GM21390 (cell line): ENCODE measurements around the gene CDIPT.
"Not testable (repeated sequence)": the region's sequence is repeated elsewhere in the genome, so short reads cannot be mapped to it uniquely, and the experiment has no call there.

ENCODE experiments used
- ATAC-seq: cut with Tn5 transposase; IDR thresholded peaks from one replicate; pipeline ENCODE4 v1.9.1; 2021; ENCODE audit not compliant: unreplicated experiment

CDIPT gene

GRCh38 chr16:29862884-29863668 is at the start of gene CDIPT:
TSS of gene CDIPT (minus strand) at chr16:29863226. CDS start at chr16:29862857, 369 bp downstream.
- ATAC-seq: peak; percentile 88

DNA sequence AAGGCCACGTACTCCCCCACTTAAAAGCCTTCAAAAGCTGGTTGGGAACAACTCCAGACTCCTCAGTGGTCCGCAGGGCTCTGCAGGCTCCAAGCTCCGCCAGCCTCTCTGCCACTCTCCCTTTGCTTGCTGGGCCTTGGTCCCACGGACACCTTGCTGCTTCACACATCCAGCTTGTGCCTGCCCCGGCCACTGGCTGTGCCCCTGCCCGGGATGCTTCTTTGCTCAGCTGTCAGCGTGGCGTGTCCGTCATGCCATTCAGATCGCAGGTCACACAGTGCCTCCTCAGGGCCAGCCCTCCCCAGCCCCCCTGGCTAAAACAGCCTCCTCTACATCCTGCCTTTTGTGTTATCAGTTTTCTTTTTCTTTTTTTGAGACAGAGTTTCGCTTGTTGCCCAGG is 49.1 kb upstream of the CDIPT start:
- ATAC-seq: no peak

GRCh38 chr16:29911676-29912010 is 48.6 kb upstream of the CDIPT start:
- no peak for ATAC-seq

- no peak for ATAC-seq
Measured at GRCh38 chr16:29910819-29911675, 48.0 kb upstream of the CDIPT start.

GRCh38 chr16:29909851-29910250 is 46.8 kb upstream of the CDIPT start:
- not testable (repeated sequence) for ATAC-seq

GRCh38 chr16:29909391-29909790 is 46.4 kb upstream of the CDIPT start:
- ATAC-seq: no peak

GRCh38 chr16:29908719-29909220 is 45.7 kb upstream of the CDIPT start:
- no peak for ATAC-seq

DNA sequence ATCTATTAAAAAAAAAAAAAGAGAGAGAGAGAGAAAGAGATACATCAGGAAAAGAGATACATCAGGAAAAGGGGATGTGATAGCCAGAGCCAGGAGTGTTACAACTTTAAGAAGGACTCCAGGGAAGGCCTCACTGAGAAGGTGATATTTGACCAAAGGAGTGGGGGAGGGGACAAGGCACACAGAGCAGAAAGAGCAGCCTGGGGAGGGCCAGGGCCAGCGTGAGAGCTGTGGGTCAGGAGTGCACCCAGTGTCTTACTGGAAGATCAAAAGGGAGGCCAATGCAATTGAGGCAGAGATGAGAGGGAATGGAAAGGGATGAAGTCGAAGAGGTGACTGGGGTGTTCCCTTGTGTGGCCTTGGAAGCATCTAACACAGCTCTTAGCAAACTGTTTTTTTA is 44.9 kb upstream of the CDIPT start:
- no peak for ATAC-seq

- no peak for ATAC-seq
Measured at GRCh38 chr16:29906520-29907244, 43.7 kb upstream of the CDIPT start.

DNA sequence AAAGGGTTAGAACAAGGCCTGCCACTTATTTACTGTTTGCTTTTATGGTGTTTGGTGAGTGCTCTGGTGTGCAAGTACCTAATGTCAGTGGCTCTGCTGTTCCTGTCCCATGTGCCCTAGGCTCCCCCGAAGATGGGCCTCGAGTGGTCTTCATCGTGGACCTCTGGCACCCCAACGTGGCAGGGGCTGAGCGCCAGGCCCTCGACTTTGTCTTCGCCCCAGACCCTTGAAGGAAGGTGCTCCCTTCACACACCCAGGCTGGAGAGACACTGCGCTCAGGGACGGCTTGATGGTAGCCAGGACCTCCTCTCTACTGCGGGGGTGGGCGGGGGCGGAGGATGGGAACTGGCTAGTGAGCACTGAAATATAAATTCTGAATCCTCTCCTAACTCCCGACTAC is 42.6 kb upstream of the CDIPT start:
- no peak for ATAC-seq

- ATAC-seq: no peak
Measured at GRCh38 chr16:29904947-29905346, 41.9 kb upstream of the CDIPT start.

- no peak for ATAC-seq
Measured at GRCh38 chr16:29903590-29903989, 40.6 kb upstream of the CDIPT start.

GRCh38 chr16:29901607-29901945 is 38.5 kb upstream of the CDIPT start:
- ATAC-seq: no peak

- no peak for ATAC-seq
Measured at GRCh38 chr16:29900888-29901606, 38.0 kb upstream of the CDIPT start.

- peak; percentile 60 for ATAC-seq
Measured at GRCh38 chr16:29900102-29900887, 37.3 kb upstream of the CDIPT start, which contains the start of gene ASPHD1. TSS of gene ASPHD1 (plus strand) at chr16:29900488. CDS start at chr16:29900972, 484 bp downstream.

GRCh38 chr16:29899516-29900101 is 36.6 kb upstream of the CDIPT start, which contains the start of gene SEZ6L2:
TSS of gene SEZ6L2 (minus strand) at chr16:29899550. CDS start at chr16:29899019, 531 bp downstream.
- ATAC-seq: no peak

DNA sequence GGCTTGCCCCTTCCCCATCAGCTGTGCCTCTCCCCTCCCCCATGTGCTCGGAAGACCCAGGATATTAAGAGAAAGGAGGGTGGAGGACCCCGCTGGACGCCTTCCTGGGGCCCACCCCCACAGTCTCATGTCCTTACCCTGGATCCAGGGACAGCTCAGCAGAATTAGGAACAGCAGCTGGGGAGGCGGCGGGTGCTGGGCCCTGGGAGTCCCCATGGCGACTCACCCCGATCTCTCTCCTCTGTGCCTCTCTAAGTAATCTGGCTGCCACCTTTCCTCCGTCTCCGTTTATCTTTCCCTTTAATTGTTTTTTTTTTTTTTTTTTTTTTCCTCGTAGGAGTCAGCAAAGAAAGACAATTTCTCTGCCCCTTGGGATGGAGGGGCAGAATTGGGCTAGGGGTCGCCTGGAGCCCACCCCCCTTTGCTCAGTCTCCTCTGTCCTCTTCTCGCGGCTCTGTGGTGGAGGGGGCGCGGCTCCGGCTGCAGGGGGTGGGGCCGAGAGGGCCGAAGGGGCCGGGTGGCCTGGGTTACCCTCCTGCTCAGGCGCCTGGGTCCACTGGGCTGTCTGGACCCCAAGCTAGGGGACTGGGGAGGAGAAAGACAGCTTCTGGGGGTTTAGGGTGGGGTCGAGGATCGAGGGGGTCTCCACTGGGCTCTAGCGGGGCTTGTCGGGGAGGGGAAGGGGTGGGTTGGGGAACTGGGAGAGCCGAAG is 35.9 kb upstream of the CDIPT start:
- ATAC-seq: no peak

- ATAC-seq: no peak
Measured at GRCh38 chr16:29898135-29898803, 35.2 kb upstream of the CDIPT start.
